A549 (cell line): ENCODE data around the gene PLEKHA4. TPM values are rescaled to one million over a fixed set of nuclear protein-coding genes. Genes with fewer than 3 reads are reported as not detected.

ENCODE experiments used
- ATAC-seq, 2 experiments: fragments of 200-7000 bp in 1 of 2; fragments of >200 bp in 1 of 2; cut with Nextera tagmentation in 1 of 2; cut with Tn5 transposase in 1 of 2; 3 replicates each; pipeline versions ENCODE4 v1.8.0 to v1.9.1; 2018 to 2020; ENCODE audit warnings: mild to moderate bottlenecking in 1 of 2, moderate library complexity in 1 of 2
- CTCF ChIA-PET: fragments of 300-600 bp; sonication (Branson Sonifier 250); formaldehyde crosslinking; extraction: SDS; loops from one replicate; lab custom pipeline; 2021; ENCODE audit warnings: antibody characterized with exemption, inconsistent platforms; lab: Yijun Ruan, JAX
- POLR2A ChIA-PET: fragments of 350-600 bp; formaldehyde crosslinking; extraction: SDS; loops from one replicate; lab custom pipeline; 2021; ENCODE audit warnings: antibody characterized with exemption, inconsistent platforms; lab: Yijun Ruan, JAX
- DNase-seq, 2 experiments: peaks; one replicate each; pipeline versions ENCODE4 v3.0.0 to v3.0.0-alpha.2; 2011 to 2016; ENCODE audit warnings: low read depth in 1 of 2, low spot score in 1 of 2
- FAIRE-seq: peaks from 2 replicates; lab custom pipeline; 2011; peaks lifted over from hg19 to GRCh38; lab: Jason Lieb, UNC
- H3K27ac ChIP-seq, 2 experiments: fragments of >200 bp; sonication (Bioruptor Twin); formaldehyde crosslinking; 3 replicates each; pipeline ENCODE4 v1.5.1; 2016 to 2017
- H3K4me1 ChIP-seq: fragments of >200 bp; sonication (Bioruptor Twin); formaldehyde crosslinking; 3 replicates; pipeline ENCODE4 v1.6.1; 2016
- H3K4me2 ChIP-seq: fragments of >200 bp; sonication (Bioruptor Twin); formaldehyde crosslinking; 3 replicates; pipeline ENCODE4 v1.6.1; 2016
- H3K4me3 ChIP-seq: fragments of >200 bp; sonication (Bioruptor Twin); formaldehyde crosslinking; 3 replicates; pipeline ENCODE4 v1.5.1; 2016
- H3K9me3 ChIP-seq: fragments of >200 bp; sonication (Bioruptor Twin); formaldehyde crosslinking; 3 replicates; pipeline ENCODE4 v1.6.1; 2016
- HDAC2 ChIP-seq: fragments of 200-600 bp; sonication (generic); IDR thresholded peaks from 2 replicates; pipeline ENCODE4 v1.6.1; 2016
- HEYL ChIP-seq: fragments of 250-450 bp; sonication (Bioruptor Pico); IDR thresholded peaks from 2 replicates; pipeline ENCODE4 v1.8.0; 2021; ENCODE audit warnings: mild to moderate bottlenecking, moderate library complexity
- HOXB13 ChIP-seq: fragments of 250-450 bp; sonication (Bioruptor Pico); IDR thresholded peaks from 2 replicates; pipeline ENCODE4 v1.5.0; 2020; ENCODE audit warnings: low read depth, mild to moderate bottlenecking, moderate library complexity
- HOXB5 ChIP-seq: fragments of 250-450 bp; sonication (Bioruptor Pico); IDR thresholded peaks from 2 replicates; pipeline ENCODE4 v1.5.0; 2020; ENCODE audit warnings: mild to moderate bottlenecking, moderate library complexity
- KDM5A ChIP-seq: fragments of 200-600 bp; sonication (generic); IDR thresholded peaks from 2 replicates; pipeline ENCODE4 v1.6.1; 2016; ENCODE audit warnings: antibody characterized with exemption, mild to moderate bottlenecking
- POLR2A ChIP-seq: IDR thresholded peaks from 2 replicates; pipeline ENCODE4 v1.6.1; 2012; ENCODE audit warnings: mild to moderate bottlenecking, low read length
- RAD21 ChIP-seq, 2 experiments: fragments of >200 bp in 1 of 2; sonication (Bioruptor Twin) in 1 of 2; formaldehyde crosslinking in 1 of 2; IDR thresholded peaks in 1 of 2; conservative IDR thresholded peaks in 1 of 2; 2 replicates in 1 of 2; 3 replicates in 1 of 2; pipeline ENCODE4 v1.6.1; 2012 to 2018; ENCODE audit warnings: inconsistent platforms in 1 of 2
- RFX5 ChIP-seq: fragments of 450-650 bp; IDR thresholded peaks from 2 replicates; pipeline ENCODE4 v1.7.1; 2014; ENCODE audit warnings: antibody characterized with exemption, mild to moderate bottlenecking, moderate library complexity
- ZFP36 ChIP-seq: fragments of 450-650 bp; IDR thresholded peaks from 2 replicates; pipeline ENCODE4 v1.6.1; 2014; ENCODE audit warnings: borderline replicate concordance; ENCODE audit not compliant: partially characterized antibody
- WGBS: methylation state at CpG from one replicate; pipeline ENCODE4 v1.1.6; 2017; ENCODE audit errors: missing lambda C conversion rate; 5-methylcytosine and 5-hydroxymethylcytosine counted together
- polyA plus RNA-seq, 4 experiments: library from polyadenylated mRNA; depleted of rRNA in 3 of 4; stranded (reverse); fragments of >200 nt; fragmentation: RNase III in 1 of 4; extraction: RNeasy Plus Mini Kit Qiagen cat#74134 plus additional on column Dnase treatment in 1 of 4; gene quantifications; 2 replicates in 3 of 4; 3 replicates in 1 of 4; pipeline ENCODE4 v1.2.3, GENCODE V29; 2011 to 2017
- TF ChIP-seq, protein P1 (sequence below): IDR thresholded peaks from 2 replicates; pipeline ENCODE4 v1.6.1; 2012
- TF ChIP-seq, protein P2 (sequence below): fragments of 200-600 bp; sonication (generic); IDR thresholded peaks from 2 replicates; pipeline ENCODE4 v1.6.1; 2016; ENCODE audit warnings: antibody characterized with exemption, mild to moderate bottlenecking, moderate library complexity
- TF ChIP-seq, protein P3 (sequence below): fragments of >200 bp; sonication (Bioruptor Twin); formaldehyde crosslinking; IDR thresholded peaks from 3 replicates; pipeline ENCODE4 v1.5.1; 2016
- TF ChIP-seq, protein P4 (sequence below): IDR thresholded peaks from 2 replicates; pipeline ENCODE4 v1.6.1; 2012
- TF ChIP-seq, protein P5 (sequence below): fragments of 250-450 bp; sonication (Bioruptor Pico); IDR thresholded peaks from 2 replicates; pipeline ENCODE4 v1.5.0; 2021; ENCODE audit warnings: mild to moderate bottlenecking, moderate library complexity, borderline replicate concordance

PLEKHA4 gene
- polyA plus RNA-seq, 2 of the 4 experiments (the other 2 are of a cell fraction) = 0.34 to 0.46 TPM

DNA sequence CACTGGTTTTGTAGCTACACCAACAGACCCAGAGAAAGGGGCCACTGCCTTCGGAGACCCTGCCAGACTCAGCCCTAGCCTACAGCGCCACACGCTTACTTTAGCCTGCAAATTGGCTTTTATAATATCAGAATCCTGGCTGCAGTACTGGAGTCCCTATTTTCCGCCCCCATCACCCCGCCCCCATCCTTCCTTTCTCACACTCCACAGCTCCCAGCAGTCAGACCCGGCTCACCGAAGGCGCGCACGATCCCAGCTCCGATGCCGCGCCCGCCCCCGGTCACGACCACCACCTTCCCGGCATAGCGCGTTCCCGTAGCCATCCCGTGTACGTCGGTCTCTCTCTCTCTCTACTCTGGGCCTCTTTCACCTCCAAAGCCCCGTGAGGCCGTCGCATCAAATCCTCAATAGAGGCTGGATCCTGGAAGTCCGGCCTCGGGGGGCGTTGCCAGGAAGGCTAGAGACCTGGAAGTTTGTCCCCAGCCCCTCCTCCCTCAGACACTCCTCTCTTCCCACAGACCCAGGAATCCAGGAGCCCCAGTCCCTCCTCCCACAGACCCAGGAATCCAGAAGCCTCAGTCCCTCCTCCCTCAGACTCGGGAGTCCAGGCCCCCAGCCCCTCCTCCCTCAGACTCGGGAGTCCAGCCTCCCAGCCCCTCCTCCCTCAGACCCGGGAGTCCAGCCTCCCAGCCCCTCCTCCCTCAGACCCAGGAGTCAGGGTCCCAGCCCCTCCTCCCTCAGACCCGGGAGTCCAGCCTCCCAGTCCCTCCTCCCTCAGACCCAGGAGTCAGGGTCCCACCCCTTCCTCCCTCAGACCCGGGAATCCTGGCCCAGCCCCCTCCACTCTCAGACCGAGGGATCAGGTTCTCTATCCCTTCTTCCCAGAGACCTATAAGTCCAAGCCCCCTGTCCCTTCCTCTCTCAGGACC lies 32.1 kb downstream of the PLEKHA4 start, which contains the start of gene HSD17B14:
TSS of gene HSD17B14 (minus strand) at position 403 of the 929 bp plus-strand sequence. CDS start at position 323, 80 bp downstream.
- Histone ChIP-seq H3K4me1 (peaks cover 7% of the 10 kb centered on the region; the same call in 2 of the 3 replicates), H3K27ac (peak within 1 kb of the TSS; percentile 80 to 90), H3K9me3 (no peaks in the 10 kb centered on the region), H3K4me3 (peak within 1 kb of the TSS; percentile 49)
- under 1% methylated on average over 31 of the region's 35 CpGs for WGBS
- DNase-seq = peak in 1 of 2 experiments; percentile 84
- POLR2A ChIA-PET = interaction anchor here (0.6 to 2.2 kb wide), 9 partner anchors 9 to 190 kb away, joined by 3 to 18 read pairs (median 5); partner anchors contain the start of genes BCAT2, CA11 and PPP1R15A
- CTCF ChIA-PET = interaction anchor here (0.6 to 24.1 kb wide), 57 partner anchors 9 to 502 kb away, joined by 3 to 927 read pairs (median 4); partner anchors contain the start of genes BAX, BCAT2, CA11 and GYS1
- ATAC-seq = peak; percentile 65 to 70
- TF ChIP-seq HDAC2 (no peak), KDM5A (peak; percentile 28; the same call in 1 of the 2 replicates), HEYL (no peak), RAD21 (conservative IDR thresholded peaks at IDR 0.05 in 1 of 2, IDR thresholded peaks at IDR 0.05 in 1 of 2) (peak in 1 of 2 experiments; percentile 6; a peak in 1 of 5 replicates), ZFP36 (peak; percentile 70), RFX5 (0 out of 2 replicates have a peak, but pooled peaks have one; percentile 1), POLR2A (no peak; the same call in 1 of the 2 replicates), HOXB13 (CRISPR knock-in tag) (no peak), HOXB5 (CRISPR knock-in tag) (no peak)
- TF ChIP-seq, protein P1, sequence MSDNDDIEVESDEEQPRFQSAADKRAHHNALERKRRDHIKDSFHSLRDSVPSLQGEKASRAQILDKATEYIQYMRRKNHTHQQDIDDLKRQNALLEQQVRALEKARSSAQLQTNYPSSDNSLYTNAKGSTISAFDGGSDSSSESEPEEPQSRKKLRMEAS = 0 out of 2 replicates have a peak, but pooled peaks have one; percentile 37
- TF ChIP-seq, protein P2, sequence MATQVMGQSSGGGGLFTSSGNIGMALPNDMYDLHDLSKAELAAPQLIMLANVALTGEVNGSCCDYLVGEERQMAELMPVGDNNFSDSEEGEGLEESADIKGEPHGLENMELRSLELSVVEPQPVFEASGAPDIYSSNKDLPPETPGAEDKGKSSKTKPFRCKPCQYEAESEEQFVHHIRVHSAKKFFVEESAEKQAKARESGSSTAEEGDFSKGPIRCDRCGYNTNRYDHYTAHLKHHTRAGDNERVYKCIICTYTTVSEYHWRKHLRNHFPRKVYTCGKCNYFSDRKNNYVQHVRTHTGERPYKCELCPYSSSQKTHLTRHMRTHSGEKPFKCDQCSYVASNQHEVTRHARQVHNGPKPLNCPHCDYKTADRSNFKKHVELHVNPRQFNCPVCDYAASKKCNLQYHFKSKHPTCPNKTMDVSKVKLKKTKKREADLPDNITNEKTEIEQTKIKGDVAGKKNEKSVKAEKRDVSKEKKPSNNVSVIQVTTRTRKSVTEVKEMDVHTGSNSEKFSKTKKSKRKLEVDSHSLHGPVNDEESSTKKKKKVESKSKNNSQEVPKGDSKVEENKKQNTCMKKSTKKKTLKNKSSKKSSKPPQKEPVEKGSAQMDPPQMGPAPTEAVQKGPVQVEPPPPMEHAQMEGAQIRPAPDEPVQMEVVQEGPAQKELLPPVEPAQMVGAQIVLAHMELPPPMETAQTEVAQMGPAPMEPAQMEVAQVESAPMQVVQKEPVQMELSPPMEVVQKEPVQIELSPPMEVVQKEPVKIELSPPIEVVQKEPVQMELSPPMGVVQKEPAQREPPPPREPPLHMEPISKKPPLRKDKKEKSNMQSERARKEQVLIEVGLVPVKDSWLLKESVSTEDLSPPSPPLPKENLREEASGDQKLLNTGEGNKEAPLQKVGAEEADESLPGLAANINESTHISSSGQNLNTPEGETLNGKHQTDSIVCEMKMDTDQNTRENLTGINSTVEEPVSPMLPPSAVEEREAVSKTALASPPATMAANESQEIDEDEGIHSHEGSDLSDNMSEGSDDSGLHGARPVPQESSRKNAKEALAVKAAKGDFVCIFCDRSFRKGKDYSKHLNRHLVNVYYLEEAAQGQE = no peak
- TF ChIP-seq, protein P3, sequence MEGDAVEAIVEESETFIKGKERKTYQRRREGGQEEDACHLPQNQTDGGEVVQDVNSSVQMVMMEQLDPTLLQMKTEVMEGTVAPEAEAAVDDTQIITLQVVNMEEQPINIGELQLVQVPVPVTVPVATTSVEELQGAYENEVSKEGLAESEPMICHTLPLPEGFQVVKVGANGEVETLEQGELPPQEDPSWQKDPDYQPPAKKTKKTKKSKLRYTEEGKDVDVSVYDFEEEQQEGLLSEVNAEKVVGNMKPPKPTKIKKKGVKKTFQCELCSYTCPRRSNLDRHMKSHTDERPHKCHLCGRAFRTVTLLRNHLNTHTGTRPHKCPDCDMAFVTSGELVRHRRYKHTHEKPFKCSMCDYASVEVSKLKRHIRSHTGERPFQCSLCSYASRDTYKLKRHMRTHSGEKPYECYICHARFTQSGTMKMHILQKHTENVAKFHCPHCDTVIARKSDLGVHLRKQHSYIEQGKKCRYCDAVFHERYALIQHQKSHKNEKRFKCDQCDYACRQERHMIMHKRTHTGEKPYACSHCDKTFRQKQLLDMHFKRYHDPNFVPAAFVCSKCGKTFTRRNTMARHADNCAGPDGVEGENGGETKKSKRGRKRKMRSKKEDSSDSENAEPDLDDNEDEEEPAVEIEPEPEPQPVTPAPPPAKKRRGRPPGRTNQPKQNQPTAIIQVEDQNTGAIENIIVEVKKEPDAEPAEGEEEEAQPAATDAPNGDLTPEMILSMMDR = peak; percentile 28; the same call in 2 of the 3 replicates
- TF ChIP-seq, protein P4, sequence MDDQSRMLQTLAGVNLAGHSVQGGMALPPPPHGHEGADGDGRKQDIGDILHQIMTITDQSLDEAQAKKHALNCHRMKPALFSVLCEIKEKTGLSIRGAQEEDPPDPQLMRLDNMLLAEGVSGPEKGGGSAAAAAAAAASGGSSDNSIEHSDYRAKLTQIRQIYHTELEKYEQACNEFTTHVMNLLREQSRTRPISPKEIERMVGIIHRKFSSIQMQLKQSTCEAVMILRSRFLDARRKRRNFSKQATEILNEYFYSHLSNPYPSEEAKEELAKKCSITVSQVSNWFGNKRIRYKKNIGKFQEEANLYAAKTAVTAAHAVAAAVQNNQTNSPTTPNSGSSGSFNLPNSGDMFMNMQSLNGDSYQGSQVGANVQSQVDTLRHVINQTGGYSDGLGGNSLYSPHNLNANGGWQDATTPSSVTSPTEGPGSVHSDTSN = 0 out of 2 replicates have a peak, but pooled peaks have one; percentile 30
- TF ChIP-seq, protein P5, sequence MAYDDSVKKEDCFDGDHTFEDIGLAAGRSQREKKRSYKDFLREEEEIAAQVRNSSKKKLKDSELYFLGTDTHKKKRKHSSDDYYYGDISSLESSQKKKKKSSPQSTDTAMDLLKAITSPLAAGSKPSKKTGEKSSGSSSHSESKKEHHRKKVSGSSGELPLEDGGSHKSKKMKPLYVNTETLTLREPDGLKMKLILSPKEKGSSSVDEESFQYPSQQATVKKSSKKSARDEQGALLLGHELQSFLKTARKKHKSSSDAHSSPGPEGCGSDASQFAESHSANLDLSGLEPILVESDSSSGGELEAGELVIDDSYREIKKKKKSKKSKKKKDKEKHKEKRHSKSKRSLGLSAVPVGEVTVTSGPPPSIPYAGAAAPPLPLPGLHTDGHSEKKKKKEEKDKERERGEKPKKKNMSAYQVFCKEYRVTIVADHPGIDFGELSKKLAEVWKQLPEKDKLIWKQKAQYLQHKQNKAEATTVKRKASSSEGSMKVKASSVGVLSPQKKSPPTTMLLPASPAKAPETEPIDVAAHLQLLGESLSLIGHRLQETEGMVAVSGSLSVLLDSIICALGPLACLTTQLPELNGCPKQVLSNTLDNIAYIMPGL (CRISPR knock-in tag) = no peak
- TF ChIP-seq, all 56 proteins: peak for 7
- no peak for FAIRE-seq
- peak within 1 kb of the TSS; percentile 93 for H3K4me2 ChIP-seq
